K562 (cell line): ENCODE measurements around the gene NAXE. TPM values are rescaled to one million over a fixed set of nuclear protein-coding genes. Genes with fewer than 3 reads are reported as not detected.

Source experiments
- CREB3 ChIP-seq: fragments of 450-650 bp; conservative IDR thresholded peaks from 2 replicates; pipeline ENCODE4 v1.6.1; 2016; ENCODE audit warnings: missing genetic modification characterization, low read depth, mild to moderate bottlenecking, missing compliant biosample characterization, moderate library complexity
- EP300 ChIP-seq: IDR thresholded peaks from 2 replicates; pipeline ENCODE4 v1.6.1; 2012; ENCODE audit warnings: low read length, improper control_type of control experiment
- FOXJ3 ChIP-seq: sonication (generic); formaldehyde crosslinking; IDR thresholded peaks from 2 replicates; pipeline ENCODE4 v1.4.0; 2020; ENCODE audit warnings: mild to moderate bottlenecking, missing genetic modification reagents
- HNRNPLL ChIP-seq: fragments of 200-400 bp; formaldehyde crosslinking; IDR thresholded peaks from 2 replicates; pipeline ENCODE4 v1.6.1; 2017; ENCODE audit warnings: low read length, low read depth, mild to moderate bottlenecking; ENCODE audit not compliant: poor library complexity, severe bottlenecking
- IRF9 ChIP-seq: fragments of 450-650 bp; IDR thresholded peaks from 2 replicates; pipeline ENCODE4 v1.6.1; 2016; ENCODE audit warnings: missing biosample characterization, missing genetic modification characterization
- NUFIP1 ChIP-seq: fragments of 450-650 bp; IDR thresholded peaks from 2 replicates; pipeline ENCODE4 v1.6.1; 2018; ENCODE audit not compliant: partially characterized antibody
- PML ChIP-seq: IDR thresholded peaks from 2 replicates; pipeline ENCODE4 v1.6.1; 2012; ENCODE audit warnings: low read length, inconsistent platforms
- SP2 ChIP-seq: IDR thresholded peaks from 2 replicates; pipeline ENCODE4 v1.6.1; 2011; ENCODE audit warnings: mild to moderate bottlenecking, low read depth, low read length, moderate library complexity; ENCODE audit not compliant: poor library complexity, severe bottlenecking; ENCODE audit errors: extremely low read depth
- TAL1 ChIP-seq: fragments of 450-650 bp; IDR thresholded peaks from 2 replicates; pipeline ENCODE4 v1.6.1; 2016; ENCODE audit warnings: mild to moderate bottlenecking
- USF1 ChIP-seq: sonication (generic); formaldehyde crosslinking; IDR thresholded peaks from 2 replicates; pipeline ENCODE4 v1.9.0; 2022; ENCODE audit warnings: mild to moderate bottlenecking, missing genetic modification reagents
- ZNF134 ChIP-seq: fragments of 250-450 bp; sonication (Bioruptor Pico); conservative IDR thresholded peaks from 2 replicates; pipeline ENCODE4 v1.4.0; 2020
- ZNF23 ChIP-seq: fragments of 250-450 bp; sonication (Bioruptor Pico); IDR thresholded peaks from 2 replicates; pipeline ENCODE4 v1.4.0; 2020; ENCODE audit warnings: mild to moderate bottlenecking
- ZNF407 ChIP-seq: fragments of 450-650 bp; IDR thresholded peaks from 2 replicates; pipeline ENCODE4 v1.6.1; 2016; ENCODE audit warnings: low read depth
- polyA plus RNA-seq, 8 experiments: library from polyadenylated mRNA; depleted of rRNA in 4 of 8; stranded (reverse) in 5 of 8; unstranded in 3 of 8; fragments of >200 nt; fragmentation: Nextera tagmentation in 2 of 8; fragmentation: Illumina TruSeq in 1 of 8; extraction: Ambion mirVana in 2 of 8; extraction: Trizol in 1 of 8; gene quantifications; 2 replicates each; pipeline versions ENCODE4 v1.2.1 to v1.2.3, GENCODE V29; 2011 to 2014; ENCODE audit warnings: inconsistent platforms in 1 of 8, missing spikeins in 1 of 8
- total RNA-seq, 7 experiments: library from RNA; depleted of rRNA in 6 of 7; stranded (reverse); fragments of >200 nt in 6 of 7; fragmentation: Illumina TruSeq in 2 of 7; extraction: Trizol in 2 of 7; gene quantifications; 2 replicates each; pipeline versions ENCODE4 v1.2.1 to v1.2.3, GENCODE V29; 2011 to 2021; ENCODE audit warnings: low replicate concordance in 1 of 7
- TF ChIP-seq, protein P1 (sequence below), 2 experiments: fragments of 450-650 bp in 1 of 2; sonication (generic) in 1 of 2; formaldehyde crosslinking in 1 of 2; IDR thresholded peaks in 1 of 2; conservative IDR thresholded peaks in 1 of 2; 2 replicates each; pipeline versions ENCODE4 v1.6.1 to v1.8.1; 2016 to 2023; ENCODE audit warnings: mild to moderate bottlenecking in 2 of 2, moderate library complexity in 2 of 2, inconsistent platforms in 1 of 2, missing genetic modification reagents in 1 of 2

Gene NAXE
- total and polyA plus RNA-seq, 9 of the 15 experiments (the other 6 are each of a cell fraction or from before 2014, with no cell fraction given), result 27.3 to 137 (median 90.0) TPM

DNA sequence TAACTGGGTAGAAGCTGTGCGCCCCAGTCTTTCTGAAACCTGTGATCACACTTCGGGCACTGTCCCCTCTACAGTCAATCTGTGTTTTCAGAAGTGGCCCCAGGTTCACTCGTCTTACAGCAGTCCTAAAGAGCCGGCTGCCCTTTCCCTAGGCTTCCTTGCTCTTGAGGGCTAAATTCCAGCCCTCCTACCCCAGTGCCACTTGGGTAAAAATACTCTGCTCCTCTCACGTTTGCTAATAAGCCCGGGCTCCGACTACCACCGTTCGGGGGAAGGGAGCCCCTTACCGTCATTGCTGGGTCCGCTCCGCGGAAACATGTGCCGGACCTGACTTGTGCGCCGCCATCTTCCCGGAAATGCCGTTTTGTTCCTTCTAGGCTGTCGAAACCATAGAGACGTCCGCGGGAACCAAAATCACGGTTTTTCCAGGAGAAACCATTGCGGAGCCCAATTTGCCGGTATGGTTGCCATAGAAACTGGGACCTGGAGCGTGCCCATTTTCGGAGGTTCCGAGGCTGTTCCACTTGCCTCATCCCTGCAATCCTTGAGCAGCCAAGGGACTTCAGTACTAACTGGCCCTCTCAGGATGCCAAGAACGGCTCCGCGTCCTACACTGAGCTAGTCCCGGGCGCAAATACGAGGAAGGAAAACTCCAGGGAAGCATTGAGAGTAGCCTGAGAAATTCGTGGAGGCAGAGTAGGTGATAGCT lies 9.7 kb downstream of the NAXE start, which contains the start of gene GPATCH4 (continued):
- no peak for TF ChIP-seq IRF9 (tag)
- TF ChIP-seq TAL1, result no peak
- no peak for TF ChIP-seq ZNF23 (CRISPR knock-in tag)
- TF ChIP-seq USF1, result no peak
- TF ChIP-seq, protein P1, sequence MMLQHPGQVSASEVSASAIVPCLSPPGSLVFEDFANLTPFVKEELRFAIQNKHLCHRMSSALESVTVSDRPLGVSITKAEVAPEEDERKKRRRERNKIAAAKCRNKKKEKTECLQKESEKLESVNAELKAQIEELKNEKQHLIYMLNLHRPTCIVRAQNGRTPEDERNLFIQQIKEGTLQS (IDR thresholded peaks at IDR 0.05), result no peak
- TF ChIP-seq, protein P1 (CRISPR knock-in tag; conservative IDR thresholded peaks at IDR 0.05), result 0 out of 2 replicates have a peak, but pooled peaks have one; percentile 54
- TF ChIP-seq PML, result no peak; the same call in 1 of the 2 replicates
- TF ChIP-seq ZNF407, result no peak
- TF ChIP-seq FOXJ3 (CRISPR knock-in tag), result no peak
- peak; percentile 80 for TF ChIP-seq SP2
- TF ChIP-seq ZNF134 (CRISPR knock-in tag), result no peak
- no peak for TF ChIP-seq HNRNPLL
- peak; percentile 49; the same call in 1 of the 2 replicates for TF ChIP-seq EP300
- TF ChIP-seq CREB3 (tag), result no peak
- TF ChIP-seq NUFIP1, result no peak
